ENCODE results near the gene SLC24A3. TPM values are rescaled to one million over a fixed set of nuclear protein-coding genes. Genes with fewer than 3 reads are reported as not detected.

SLC24A3 gene
- total and polyA plus RNA-seq, 2 of the 13 experiments (the other 11 are each of a cell fraction or from before 2014, with no cell fraction given): not detected

DNA sequence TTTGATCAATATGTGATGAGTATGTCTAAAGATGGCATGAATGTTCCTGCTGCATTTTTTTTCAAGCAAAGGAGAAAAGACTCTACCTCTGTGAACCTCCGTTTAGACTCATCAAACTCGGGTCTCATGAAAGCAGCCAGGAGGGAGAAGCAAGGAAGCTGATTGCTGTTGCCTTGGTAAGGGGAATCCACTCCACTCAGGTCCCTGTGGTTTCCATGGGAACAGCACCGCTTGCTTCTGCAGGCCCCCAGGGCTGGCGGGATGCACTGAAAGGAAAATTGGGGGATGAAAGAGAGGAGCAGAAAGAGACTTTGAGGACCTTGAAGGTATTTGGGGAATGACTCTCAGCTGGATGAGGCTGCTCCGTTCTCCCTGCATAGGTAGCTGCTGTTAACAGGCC is 296.0 kb downstream of the SLC24A3 start:
- Histone ChIP-seq H3K4me3 (replicated peaks in 1 of 3; ENCODE audit: insufficient read depth in 1 of 3, low read depth in 2 of 3, low read length in 3 of 3) (no peak overlapping the region), H3K4me1 (ENCODE audit: insufficient read depth, low read length) (peaks cover 7% of the 10 kb centered on the region; the same call in 1 of the 2 replicates), H3K9me3 (ENCODE audit: low read length) (no peaks in the 10 kb centered on the region), H3K27me3 (ENCODE audit: control insufficient read depth in 1 of 2, insufficient read depth in 2 of 2, low read length in 2 of 2) (no peaks in the 10 kb centered on the region), H2AFZ (ENCODE audit: low read length) (no peak overlapping the region), H3K27ac (ENCODE audit: extremely low read length, insufficient read depth, low read length) (no peak overlapping the region), H3K4me2 (ENCODE audit: low read depth, low read length) (no peak overlapping the region), H3K79me2 (ENCODE audit: insufficient read depth, low read length) (no peaks in the 10 kb centered on the region), H3K36me3 (replicated peaks in 1 of 2; ENCODE audit: control insufficient read depth in 1 of 2, insufficient read depth in 2 of 2, low read length in 2 of 2) (no peaks in the 10 kb centered on the region), H4K20me1 (ENCODE audit: insufficient read depth, low read length) (no peaks in the 10 kb centered on the region), H3K9ac (ENCODE audit: insufficient read depth, low read depth, low read length) (no peak overlapping the region)
- no peak for DNase-seq (ENCODE audit: low spot score)
- ChIA-PET CTCF (ENCODE audit: low intra/inter-chr PET ratio, low total read pairs) (no interaction called here), POLR2A (no interaction called here)
- intact Hi-C loops (cut with micrococcal nuclease; ENCODE audit: unreplicated experiment): no loop called here
- FAIRE-seq: no peak
- in situ Hi-C loops (cut with HindIII; ENCODE audit: extremely low pct_ligation_motif_present, low pct_unique_long_range_greater_than_20kb): no loop called here
- no TSS peak for BruUV-seq (replicated peaks)
- ATAC-seq: no peak
- 6% methylated on average over 5 of the region's 5 CpGs for WGBS (ENCODE audit: low lambda C conversion rate)
- TF ChIP-seq STAG1 (CRISPR knock-in tag; IDR thresholded peaks at IDR 0.05) (no peak), CAMTA2 (CRISPR knock-in tag; IDR thresholded peaks at IDR 0.05; ENCODE audit: borderline replicate concordance) (no peak), ZNF777 (CRISPR knock-in tag; IDR thresholded peaks at IDR 0.05) (no peak), SSRP1 (CRISPR knock-in tag; IDR thresholded peaks at IDR 0.05) (no peak)
- TF ChIP-seq, protein P1, sequence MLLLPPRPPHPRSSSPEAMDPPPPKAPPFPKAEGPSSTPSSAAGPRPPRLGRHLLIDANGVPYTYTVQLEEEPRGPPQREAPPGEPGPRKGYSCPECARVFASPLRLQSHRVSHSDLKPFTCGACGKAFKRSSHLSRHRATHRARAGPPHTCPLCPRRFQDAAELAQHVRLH (CRISPR knock-in tag; IDR thresholded peaks at IDR 0.05; ENCODE audit: borderline replicate concordance, low read depth): no peak
- TF ChIP-seq, protein P2, sequence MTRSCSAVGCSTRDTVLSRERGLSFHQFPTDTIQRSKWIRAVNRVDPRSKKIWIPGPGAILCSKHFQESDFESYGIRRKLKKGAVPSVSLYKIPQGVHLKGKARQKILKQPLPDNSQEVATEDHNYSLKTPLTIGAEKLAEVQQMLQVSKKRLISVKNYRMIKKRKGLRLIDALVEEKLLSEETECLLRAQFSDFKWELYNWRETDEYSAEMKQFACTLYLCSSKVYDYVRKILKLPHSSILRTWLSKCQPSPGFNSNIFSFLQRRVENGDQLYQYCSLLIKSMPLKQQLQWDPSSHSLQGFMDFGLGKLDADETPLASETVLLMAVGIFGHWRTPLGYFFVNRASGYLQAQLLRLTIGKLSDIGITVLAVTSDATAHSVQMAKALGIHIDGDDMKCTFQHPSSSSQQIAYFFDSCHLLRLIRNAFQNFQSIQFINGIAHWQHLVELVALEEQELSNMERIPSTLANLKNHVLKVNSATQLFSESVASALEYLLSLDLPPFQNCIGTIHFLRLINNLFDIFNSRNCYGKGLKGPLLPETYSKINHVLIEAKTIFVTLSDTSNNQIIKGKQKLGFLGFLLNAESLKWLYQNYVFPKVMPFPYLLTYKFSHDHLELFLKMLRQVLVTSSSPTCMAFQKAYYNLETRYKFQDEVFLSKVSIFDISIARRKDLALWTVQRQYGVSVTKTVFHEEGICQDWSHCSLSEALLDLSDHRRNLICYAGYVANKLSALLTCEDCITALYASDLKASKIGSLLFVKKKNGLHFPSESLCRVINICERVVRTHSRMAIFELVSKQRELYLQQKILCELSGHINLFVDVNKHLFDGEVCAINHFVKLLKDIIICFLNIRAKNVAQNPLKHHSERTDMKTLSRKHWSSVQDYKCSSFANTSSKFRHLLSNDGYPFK (CRISPR knock-in tag; IDR thresholded peaks at IDR 0.05; ENCODE audit: borderline replicate concordance): no peak

DNA sequence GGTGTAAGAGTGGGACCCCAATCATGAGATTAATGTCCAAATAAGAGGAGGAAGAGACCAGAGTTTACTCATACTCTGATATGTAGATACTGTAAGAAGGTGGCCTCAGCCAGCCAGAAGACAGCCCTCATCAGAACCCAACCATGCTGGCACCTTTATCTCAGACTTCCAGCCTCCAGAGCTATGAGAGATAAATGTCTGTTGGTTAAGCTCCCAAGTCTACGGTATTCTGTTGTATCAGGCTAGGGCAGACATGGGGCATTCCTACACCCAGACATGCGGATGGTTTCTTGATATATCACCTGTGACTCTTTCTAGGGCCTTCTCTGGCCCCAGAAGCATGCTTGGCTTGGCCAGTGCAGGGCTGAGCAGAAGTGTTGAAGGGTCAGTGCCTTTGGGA is 298.2 kb downstream of the SLC24A3 start:
- intact Hi-C loops (cut with micrococcal nuclease; ENCODE audit: unreplicated experiment): no loop called here
- ChIA-PET POLR2A (no interaction called here), CTCF (ENCODE audit: low intra/inter-chr PET ratio, low total read pairs) (no interaction called here)

More for the DNA sequence above, 298.2 kb downstream of the SLC24A3 start:
- ATAC-seq (no peak), DNase-seq (ENCODE audit: low spot score) (no peak), FAIRE-seq (no peak)
- no peaks in the 10 kb centered on the region for H3K27me3 ChIP-seq (ENCODE audit: control insufficient read depth in 1 of 2, insufficient read depth in 2 of 2, low read length in 2 of 2)
- H3K4me1 ChIP-seq (ENCODE audit: insufficient read depth, low read length): peaks cover 7% of the 10 kb centered on the region; the same call in 1 of the 2 replicates
- TF ChIP-seq ZNF33B (CRISPR knock-in tag; IDR thresholded peaks at IDR 0.05) (no peak), KLF12 (CRISPR knock-in tag; IDR thresholded peaks at IDR 0.05; ENCODE audit: borderline replicate concordance) (no peak), ZNF749 (CRISPR knock-in tag; IDR thresholded peaks at IDR 0.05; ENCODE audit: borderline replicate concordance) (no peak), ZSCAN30 (CRISPR knock-in tag; IDR thresholded peaks at IDR 0.05) (no peak), NAIF1 (CRISPR knock-in tag; IDR thresholded peaks at IDR 0.05; ENCODE audit: borderline replicate concordance) (no peak), CENPT (CRISPR knock-in tag; IDR thresholded peaks at IDR 0.05; ENCODE audit: low read depth) (no peak), ZNF484 (CRISPR knock-in tag; IDR thresholded peaks at IDR 0.05; ENCODE audit: borderline replicate concordance, low read depth) (no peak), KDM5B (CRISPR knock-in tag; IDR thresholded peaks at IDR 0.05; ENCODE audit: borderline replicate concordance) (no peak), ZNF839 (CRISPR knock-in tag; IDR thresholded peaks at IDR 0.05; ENCODE audit: borderline replicate concordance) (no peak)
- TF ChIP-seq, protein P3, sequence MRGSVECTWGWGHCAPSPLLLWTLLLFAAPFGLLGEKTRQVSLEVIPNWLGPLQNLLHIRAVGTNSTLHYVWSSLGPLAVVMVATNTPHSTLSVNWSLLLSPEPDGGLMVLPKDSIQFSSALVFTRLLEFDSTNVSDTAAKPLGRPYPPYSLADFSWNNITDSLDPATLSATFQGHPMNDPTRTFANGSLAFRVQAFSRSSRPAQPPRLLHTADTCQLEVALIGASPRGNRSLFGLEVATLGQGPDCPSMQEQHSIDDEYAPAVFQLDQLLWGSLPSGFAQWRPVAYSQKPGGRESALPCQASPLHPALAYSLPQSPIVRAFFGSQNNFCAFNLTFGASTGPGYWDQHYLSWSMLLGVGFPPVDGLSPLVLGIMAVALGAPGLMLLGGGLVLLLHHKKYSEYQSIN (CRISPR knock-in tag; IDR thresholded peaks at IDR 0.05; ENCODE audit: borderline replicate concordance): no peak
- H3K4me3 ChIP-seq (replicated peaks in 1 of 3; ENCODE audit: insufficient read depth in 1 of 3, low read depth in 2 of 3, low read length in 3 of 3): no peak overlapping the region
- 13% methylated on average over 2 of the region's 2 CpGs for WGBS (ENCODE audit: low lambda C conversion rate)
- no peaks in the 10 kb centered on the region for H4K20me1 ChIP-seq (ENCODE audit: insufficient read depth, low read length)
- BruUV-seq (replicated peaks): no TSS peak
- in situ Hi-C loops (cut with HindIII; ENCODE audit: extremely low pct_ligation_motif_present, low pct_unique_long_range_greater_than_20kb): no loop called here
- no peak overlapping the region for H2AFZ ChIP-seq (ENCODE audit: low read length)
- no peak overlapping the region for H3K4me2 ChIP-seq (ENCODE audit: low read depth, low read length)
- no peak overlapping the region for H3K27ac ChIP-seq (ENCODE audit: extremely low read length, insufficient read depth, low read length)
- no peaks in the 10 kb centered on the region for H3K36me3 ChIP-seq (replicated peaks in 1 of 2; ENCODE audit: control insufficient read depth in 1 of 2, insufficient read depth in 2 of 2, low read length in 2 of 2)
- no peaks in the 10 kb centered on the region for H3K79me2 ChIP-seq (ENCODE audit: insufficient read depth, low read length)
- no peak overlapping the region for H3K9ac ChIP-seq (ENCODE audit: insufficient read depth, low read depth, low read length)
- no peaks in the 10 kb centered on the region for H3K9me3 ChIP-seq (ENCODE audit: low read length)
